NCI-H1436 treated with DMSO at 0.1 percent for 48 hours (cell line): Measurements from ENCODE around the gene NXPE4.
"Not testable (repeated sequence)": the region's sequence is repeated elsewhere in the genome, so short reads cannot be mapped to it uniquely, and the experiment has no call there.

Experiments used
- DNase-seq: peaks from one replicate; lab custom pipeline; 2025; lab: John Stamatoyannopoulos, UW

Gene NXPE4

DNA sequence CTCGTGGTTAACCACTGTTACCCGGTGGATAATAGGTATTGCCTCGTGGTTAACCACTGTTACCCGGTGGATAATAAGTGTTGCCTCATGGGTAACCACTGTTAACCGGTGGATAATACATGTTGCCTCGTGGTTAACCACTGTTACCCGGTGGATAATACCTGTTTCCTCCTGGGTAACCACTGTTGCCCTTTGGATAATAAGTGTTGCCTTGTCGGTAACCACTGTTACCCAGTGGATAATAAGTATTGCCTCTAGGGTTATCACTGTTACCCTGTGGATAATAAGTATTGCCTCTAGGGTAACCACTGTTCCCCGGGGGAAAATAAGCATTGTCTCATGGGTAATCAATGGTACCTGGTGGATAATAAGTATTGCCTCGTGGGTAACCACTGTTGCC lies 15.0 kb upstream of the NXPE4 start:
- DNase-seq = no peak

DNA sequence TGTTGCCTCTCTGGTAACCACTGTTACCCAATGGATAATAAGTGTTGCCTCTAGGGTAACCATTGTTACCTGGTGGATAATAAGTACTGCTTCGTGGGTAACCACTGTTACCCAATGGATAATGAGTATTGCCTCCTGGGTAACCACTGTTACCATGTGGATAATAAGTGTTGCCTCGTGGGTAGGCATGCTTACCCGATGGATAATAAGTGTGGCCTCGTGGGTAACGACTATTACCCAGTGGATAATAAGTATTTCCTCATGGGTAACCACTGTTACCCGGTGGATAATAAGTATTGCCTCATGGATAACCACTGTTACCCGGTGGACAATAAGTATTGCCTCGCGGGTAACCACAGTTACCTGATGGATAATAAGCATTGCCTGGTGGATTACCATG lies 13.8 kb upstream of the NXPE4 start:
- DNase-seq = no peak

DNA sequence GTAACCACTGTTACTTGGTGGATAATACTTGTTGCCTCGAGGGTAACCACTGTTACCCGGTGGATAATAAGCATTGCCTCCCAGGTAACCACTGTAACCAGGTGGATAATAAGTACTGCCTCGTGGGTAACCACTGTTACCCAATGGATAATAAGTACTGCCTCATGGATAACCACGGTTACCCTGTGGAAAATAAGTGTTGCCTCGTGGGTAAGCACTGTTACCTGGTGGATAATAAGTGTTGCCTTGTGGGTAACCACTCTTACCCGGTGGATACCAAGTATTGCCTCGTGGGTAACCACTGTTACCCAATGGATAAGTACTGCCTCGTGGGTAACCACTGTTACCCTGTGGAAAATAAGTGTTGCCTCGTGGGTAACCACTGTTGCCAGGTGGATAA lies 13.0 kb upstream of the NXPE4 start:
- not testable (repeated sequence) for DNase-seq

DNA sequence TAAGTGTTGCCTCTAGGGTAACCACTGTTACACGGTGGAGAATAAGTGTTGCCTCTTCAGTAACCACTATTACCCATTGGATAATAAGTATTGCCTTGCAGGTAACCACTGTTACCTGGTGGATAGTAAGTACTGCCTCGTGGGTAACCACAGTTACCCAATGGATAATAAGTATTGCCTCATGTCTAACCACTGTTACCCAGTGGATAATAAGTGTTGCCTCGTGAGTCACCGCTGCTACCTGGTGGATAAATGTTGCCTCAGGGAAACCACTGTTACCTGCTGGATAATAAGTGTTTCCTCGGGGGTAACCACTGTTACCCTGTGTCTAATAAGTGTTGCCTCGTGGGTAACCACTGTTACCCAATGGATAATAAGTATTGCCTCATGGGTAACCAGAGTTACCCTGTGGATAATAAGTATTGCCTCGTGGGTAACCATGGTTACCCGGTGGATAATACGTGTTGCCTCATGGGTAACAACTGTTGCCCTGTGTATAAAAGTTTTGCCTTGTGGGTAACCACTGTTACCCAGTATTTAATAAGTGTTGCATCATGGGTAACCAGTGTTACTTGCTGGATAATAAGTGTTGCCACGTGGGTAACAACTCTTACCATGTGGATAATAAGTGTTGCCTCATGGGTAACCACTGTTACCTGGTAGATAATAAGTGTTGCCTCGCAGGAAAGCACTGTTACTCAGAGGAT lies 12.3 kb upstream of the NXPE4 start:
- DNase-seq = no peak

DNA sequence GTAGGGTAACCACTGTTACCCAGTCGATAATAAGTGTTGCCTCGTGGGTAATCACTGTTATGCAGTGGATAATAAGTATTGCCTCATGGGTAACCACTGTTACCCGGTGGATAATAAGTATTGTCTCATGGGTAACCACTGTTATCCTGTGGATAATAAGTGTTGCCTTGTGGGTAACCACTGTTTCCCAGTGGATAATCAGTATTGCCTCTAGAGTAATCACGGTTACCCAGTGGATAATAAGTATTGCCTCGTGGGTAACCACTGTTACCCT lies 11.2 kb upstream of the NXPE4 start:
- DNase-seq = not testable (repeated sequence)

DNA sequence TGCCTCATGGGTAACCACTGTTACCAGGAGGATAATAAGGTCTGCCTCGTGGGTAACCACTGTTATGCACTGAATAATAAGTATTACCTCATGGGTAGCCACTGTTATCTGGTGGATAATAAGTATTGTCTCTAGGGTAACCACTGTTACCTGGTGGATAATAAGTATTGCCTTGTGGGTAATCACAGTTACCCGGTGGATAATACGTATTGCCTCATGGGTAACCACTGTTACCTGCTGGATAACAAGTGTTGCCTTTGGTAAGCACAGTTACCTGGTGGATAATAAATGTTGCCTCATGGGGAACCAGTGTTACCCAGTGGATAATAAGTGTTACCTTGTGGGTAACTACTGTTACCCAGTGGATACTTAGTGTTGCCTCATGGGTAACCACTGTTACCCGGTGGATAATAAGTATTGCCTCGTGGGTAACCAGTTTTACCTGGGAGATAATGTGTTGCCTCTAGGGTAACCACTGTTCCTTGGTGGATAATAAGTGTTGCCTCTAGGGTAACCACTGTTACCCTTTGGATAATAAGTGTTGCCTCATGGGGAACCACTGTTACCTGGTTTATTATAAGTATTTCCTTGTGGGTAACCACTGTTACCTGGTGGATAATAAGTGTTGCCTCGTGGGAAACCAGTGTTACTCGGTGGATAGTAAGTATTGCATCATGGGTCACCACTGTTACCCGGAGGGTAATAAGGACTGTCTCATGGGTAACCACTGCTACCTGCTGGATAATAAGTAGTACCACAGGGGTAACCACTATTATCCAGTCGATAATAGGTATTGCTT lies 10.6 kb upstream of the NXPE4 start:
- DNase-seq = no peak

DNA sequence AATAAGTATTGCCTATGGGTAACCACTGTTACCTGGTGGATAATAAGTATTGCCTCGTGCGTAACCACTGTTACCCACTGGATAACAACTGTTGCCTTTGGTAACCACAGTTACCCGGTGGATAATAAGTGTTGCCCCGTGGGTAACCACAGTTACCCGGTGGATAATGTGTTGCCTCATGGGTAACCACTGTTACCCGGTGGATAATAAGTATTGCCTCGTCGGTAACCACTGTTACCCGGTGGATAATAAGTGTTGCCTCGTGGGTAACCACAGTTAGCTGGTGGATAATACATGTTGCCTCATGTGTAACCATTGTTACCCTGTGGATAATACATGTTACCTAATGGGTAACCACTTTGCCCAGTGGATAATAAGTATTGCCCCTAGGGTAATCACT lies 9.8 kb upstream of the NXPE4 start:
- DNase-seq = no peak

DNA sequence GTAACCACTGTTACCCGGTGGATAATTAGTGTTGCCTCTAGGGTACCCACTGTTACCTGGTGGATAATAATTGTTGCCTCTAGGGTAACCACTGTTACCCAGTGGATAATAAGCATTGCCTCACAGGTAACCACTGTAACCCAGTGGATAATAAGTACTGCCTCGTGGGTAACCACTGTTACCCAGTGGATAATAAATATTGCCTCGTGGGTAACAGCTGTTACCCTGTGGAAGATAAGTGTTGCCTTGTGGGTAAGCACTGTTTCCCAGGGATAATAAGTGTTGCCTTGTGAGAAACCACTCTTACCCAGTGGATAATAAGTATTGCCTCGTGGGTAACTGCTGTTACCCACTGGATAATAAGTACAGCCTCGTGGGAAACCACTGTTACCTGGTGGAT lies 9.3 kb upstream of the NXPE4 start:
- DNase-seq = no peak

DNA sequence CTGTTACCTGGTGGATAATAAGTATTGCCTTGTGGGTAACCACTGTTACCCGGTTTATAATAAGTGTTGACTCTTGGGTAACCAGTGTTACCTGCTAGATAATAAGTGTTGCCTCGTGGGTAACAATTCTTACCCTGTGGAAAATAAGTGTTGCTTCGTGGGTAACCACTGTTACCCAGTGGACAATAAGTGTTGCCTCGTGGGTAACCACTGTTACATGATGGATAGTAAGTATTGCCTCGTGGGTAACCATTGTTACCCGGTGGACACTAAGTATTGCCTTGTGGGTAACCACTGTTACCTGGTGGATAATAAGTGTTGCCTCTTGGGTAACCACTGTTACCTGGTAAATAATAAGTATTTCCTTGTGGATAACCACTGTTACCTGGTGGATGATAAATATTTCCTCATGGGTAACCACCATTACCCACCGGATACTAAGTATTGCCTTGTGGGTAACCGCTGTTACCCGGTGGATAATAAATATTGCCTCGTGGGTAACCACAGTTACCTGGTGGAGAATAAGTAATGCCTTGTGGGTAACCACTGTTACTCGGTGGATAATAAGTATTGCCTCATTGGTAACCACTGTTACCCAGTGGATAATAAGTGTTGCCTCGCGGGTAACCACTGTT lies 8.7 kb upstream of the NXPE4 start:
- no peak for DNase-seq

DNA sequence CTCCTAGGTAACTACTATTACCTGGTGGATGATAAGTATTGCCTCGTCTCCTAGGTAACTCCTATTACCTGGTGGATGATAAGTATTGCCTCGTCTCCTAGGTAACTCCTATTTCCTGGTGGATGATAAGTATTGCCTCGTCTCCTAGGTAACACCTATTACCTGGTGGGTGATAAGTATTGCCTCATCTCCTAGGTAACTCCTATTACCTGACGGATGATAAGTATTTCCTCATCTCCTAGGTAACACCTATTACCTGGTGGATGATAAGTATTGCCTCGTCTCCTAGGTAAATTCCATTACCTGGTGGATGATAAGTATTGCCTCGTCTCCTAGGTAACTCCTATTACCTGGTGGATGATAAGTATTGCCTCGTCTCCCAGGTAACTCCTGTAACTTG lies 7.6 kb upstream of the NXPE4 start:
- DNase-seq = not testable (repeated sequence)

DNA sequence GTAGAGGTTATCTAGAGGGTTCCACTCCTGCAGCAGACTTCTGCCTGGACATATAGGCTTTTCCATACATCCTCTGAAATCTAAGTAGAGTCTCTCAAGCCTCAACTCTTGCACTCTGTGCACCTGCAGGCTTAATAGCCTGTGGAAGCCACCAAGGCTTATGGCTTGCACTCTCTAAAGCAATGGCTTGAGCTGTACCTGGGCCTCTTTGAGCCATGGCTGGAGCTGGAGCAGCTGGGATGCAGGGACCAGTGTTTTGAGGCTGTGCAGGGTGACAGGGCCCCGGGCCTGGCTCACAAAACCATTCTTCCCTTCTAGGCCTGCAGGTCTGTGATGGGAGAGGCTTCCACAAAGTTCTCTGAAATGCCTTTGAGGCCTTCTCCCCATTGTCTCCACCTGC lies 2.9 kb upstream of the NXPE4 start:
- DNase-seq = no peak

DNA sequence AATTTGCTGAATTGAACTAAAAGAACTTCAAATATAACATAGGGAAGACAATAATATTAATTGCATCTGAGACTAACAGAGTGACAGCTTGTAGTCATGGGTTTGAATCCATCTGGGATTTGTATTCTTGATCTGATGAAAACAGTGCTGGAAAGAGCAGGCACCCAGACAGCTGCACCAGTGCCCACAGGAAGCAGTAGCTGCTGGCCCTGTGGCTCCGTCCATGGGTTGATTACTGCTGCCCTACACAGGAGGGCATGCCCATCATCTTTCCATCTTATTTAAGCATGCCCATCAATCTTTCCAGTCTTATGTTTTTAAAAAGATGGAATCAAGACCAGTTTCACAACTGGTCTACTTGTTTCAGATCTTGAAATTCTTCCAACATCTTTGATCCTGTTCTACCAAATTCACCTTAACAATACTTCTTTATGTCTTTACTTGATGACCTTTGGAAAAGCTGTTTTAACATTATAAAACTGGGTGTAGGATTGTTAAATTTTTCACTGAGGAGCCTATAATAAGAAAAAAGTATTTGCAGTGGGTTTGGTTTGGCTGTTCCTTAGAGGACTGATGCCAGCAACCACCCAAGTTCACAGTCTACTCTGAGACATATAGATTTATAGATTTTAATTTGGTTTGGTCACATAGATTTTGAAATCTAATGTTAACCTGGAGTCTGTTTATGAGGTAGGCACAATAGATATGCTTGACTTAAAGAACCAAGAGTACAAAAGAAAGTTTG lies 761 bp upstream of the NXPE4 start:
- no peak for DNase-seq

DNA sequence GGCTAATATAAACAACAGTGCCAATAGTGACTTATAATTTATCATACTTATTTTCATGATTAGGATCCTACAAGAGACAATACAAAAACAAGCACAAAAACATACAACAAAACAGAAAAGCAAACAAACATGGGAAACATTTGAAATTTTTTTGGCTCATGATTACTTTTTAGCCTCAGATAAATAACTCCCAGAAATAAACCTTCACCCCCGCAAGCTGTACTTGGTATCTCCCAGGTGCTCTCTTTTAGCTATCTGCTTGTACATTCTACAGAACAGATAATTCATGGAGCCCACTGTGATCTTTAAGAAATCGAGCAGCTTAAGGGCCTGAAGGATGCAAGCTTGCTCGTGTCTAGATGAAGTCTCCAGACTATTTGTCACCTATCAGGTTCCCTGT lies 883 bp downstream of the NXPE4 start:
- DNase-seq = no peak

DNA sequence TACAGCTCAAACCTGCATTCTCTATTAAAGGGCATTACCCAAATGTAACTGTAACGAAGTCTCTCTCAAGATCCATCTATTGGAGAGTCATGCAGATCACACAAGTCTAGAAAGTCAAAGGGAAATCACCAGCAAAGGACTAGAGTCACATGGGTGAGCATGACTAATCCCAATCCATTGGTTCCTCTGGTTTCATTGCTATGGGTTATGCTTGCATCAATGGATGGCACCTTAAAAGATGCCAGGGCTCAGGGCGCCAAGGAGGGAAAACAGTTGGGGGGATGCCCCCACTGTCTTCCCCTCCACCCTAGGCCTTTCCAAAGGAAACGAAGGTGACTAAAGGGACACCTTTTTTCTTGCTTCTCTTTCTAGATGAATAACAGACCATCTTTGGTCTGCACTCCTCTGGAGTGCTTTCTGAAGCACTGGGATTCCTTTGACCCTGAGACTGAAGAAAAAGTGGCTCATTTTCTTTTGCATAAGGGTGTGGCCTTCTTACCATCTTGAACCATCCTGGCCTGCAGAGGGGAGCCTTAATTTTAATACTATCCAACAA lies 8.1 kb downstream of the NXPE4 start:
- no peak for DNase-seq

DNA sequence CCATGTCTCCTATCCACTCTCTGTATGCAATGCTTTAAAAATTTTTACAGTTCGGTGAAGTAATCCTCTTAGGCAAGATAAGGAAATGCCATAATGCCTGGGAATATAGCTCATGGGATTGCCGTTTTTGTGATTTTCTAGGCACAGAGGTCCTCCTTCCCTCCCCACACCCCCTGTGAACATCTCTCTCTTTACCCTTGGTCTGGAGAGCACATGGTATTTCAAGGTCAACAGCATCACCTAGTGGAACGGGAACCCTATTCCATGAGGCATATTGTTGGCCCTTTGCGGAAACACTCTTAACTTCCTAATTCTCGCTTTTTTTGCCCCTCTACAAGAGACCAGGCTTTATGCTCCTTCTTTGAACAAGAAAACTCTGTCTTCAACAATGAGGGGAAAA lies 8.8 kb downstream of the NXPE4 start:
- DNase-seq = no peak

DNA sequence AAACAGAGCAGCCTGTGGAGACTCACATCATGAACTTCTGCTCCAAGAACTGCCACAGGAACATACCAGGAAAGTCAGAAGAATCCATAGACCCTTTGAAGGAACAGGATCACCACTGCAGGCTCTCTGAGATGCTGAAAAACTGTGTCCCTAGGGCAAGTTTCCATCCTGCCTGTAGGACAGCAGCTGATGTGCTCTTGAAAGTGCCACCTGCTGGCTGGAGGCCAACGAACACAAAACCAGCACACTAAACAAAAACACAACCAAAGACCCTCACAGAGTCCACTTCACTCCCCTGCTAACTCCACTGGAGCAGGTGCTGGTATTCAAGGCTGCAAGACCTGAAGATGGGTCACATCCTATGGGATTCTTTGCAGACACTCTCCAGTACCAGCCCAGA lies 23.9 kb downstream of the NXPE4 start:
- no peak for DNase-seq

DNA sequence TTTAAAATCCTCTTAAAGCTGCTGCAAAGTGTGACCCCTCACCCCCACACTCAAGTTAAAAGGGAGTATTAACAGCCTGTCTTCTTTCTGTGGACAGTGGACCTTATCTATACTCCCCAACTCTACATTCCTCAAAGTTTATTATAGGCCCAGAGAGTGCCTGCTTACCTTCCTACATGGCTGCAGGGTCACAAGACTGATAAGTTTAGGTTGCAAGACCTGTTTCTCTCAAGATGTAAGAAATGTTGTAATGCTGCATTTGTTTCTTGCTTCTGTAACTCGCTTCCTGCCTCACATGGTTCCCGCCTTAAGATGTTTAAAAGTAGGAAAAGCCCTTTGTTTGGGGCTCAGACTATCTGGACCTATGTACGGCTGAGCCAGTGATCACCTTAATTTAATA lies 25.8 kb downstream of the NXPE4 start:
- DNase-seq = no peak

DNA sequence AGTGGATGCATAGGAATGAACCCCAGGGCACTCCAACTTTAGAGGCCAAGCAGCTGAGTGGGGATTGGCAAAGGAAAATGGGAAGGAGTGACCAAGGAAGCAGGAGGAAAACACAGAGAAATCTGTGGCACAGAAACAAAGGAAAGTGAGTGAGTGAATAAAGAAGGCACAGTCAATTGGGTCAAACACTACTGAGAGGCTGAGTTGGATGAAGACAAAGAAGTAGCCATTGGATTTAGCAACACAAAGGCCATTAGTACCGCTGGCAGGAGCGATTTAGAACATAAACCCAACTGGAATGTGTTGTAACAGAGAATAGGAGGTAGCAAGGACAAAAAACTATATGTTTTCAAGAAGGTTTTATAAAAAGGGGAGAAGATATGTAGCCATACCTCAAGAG lies 29.3 kb downstream of the NXPE4 start:
- no peak for DNase-seq

DNA sequence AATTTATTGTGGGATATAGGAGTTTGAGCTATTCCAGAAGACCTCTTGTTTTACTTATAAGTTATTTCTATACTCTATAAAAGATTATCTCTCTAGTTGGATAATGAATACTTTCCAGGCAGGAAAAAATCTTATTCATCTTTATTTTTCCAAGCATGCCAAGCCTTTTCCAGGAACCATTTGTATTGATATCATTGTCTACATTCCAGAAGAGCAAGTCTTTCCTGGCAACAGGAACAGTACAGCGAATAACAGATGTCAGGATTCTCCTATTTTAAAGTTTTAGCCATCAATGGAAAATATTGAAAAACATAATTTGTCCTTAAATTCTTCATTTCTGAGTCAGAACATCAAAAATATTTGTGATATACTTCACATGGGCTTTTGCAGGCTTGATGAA lies 30.8 kb downstream of the NXPE4 start:
- DNase-seq = no peak

DNA sequence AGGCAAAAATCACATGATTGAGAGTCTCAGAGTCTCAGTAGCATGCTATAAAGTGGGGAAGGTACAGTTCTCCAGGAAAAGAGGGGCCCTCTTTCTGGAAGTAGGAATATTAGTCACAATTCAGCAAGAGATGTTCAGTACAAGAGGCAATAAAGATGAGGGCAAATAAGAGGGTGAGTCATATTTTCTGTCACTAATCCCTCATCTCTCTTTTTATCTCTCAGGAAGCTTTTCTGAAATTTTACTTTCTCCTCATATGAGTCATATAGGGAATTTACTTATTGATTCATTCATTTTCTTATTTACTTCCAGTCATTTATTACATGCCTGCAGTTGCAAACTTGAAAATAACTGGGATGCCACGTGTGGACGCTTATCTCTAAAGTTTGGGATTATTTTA lies 32.5 kb downstream of the NXPE4 start:
- DNase-seq = no peak

DNA sequence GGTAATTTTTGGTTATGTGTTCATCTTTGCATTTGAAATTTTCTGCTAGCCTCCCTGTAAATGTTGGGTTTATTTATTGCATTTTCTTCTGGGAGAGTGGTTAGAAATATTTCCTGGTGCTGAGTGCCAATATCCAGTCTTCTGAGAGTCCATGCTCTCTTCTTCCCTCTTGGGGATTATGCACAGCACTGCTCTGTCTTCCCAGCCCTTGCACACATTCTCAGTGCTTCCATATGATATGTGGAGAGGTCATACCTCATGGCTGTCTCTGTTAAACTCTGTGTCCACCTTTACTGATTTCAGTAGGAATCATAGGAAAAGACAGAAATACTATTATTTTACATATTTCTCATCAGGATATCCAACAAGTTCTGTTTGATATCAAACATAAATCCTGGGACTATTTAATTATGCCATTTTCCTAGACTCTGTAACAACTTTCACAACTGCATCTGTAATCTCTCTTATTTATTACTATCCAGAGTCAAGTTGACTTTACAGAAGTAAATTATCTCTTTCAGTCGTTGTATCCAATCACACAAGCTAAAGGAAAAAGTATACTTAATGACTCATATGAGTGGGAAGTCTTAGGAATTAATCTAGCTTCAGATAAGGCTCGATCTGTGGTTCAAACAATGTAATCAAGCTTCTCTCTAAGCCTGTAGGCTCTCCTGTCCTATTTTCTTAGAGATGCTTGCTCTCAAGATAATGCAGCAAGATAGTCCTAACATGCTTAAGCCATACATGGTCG lies 33.2 kb downstream of the NXPE4 start:
- DNase-seq = no peak
